ENCODE measurements around the gene ELSPBP1.

The ELSPBP1 gene

GRCh38 chr19:47996230-47996727 lies 1.8 kb downstream of the ELSPBP1 start:
- H3K27me3 ChIP-seq (ENCODE audit: insufficient read depth, low read depth, severe bottlenecking) = no peaks in the 10 kb centered on the region
- no peak for DNase-seq
- H3K4me3 ChIP-seq (ENCODE audit: low read depth, low read length) = no peak overlapping the region
- peaks cover 10% of the 10 kb centered on the region for H3K9me3 ChIP-seq (ENCODE audit: severe bottlenecking)
- H3K36me3 ChIP-seq = no peaks in the 10 kb centered on the region
- no peak overlapping the region for H3K27ac ChIP-seq
- TF ChIP-seq CTCF (IDR thresholded peaks at IDR 0.05; ENCODE audit: low read depth, low read length) = no peak

- no peak for DNase-seq
- TF ChIP-seq CTCF (IDR thresholded peaks at IDR 0.05; ENCODE audit: low read depth, low read length) = no peak
Observed at GRCh38 chr19:47998800-47999199, 4.4 kb downstream of the ELSPBP1 start.

GRCh38 chr19:48000846-48001245 lies 6.4 kb downstream of the ELSPBP1 start:
- Histone ChIP-seq H3K4me3 (ENCODE audit: low read depth, low read length) (no peak overlapping the region), H3K9me3 (ENCODE audit: severe bottlenecking) (peaks cover 10% of the 10 kb centered on the region), H3K36me3 (no peaks in the 10 kb centered on the region), H3K27ac (no peak overlapping the region), H3K27me3 (ENCODE audit: insufficient read depth, low read depth, severe bottlenecking) (no peaks in the 10 kb centered on the region)
- TF ChIP-seq CTCF (IDR thresholded peaks at IDR 0.05; ENCODE audit: low read depth, low read length) = no peak
- no peak for DNase-seq

More at GRCh38 chr19:47998800-47999199, 4.4 kb downstream of the ELSPBP1 start:
- H3K27ac ChIP-seq = no peak overlapping the region
- peaks cover 10% of the 10 kb centered on the region for H3K9me3 ChIP-seq (ENCODE audit: severe bottlenecking)
- H3K36me3 ChIP-seq = no peaks in the 10 kb centered on the region
- no peaks in the 10 kb centered on the region for H3K27me3 ChIP-seq (ENCODE audit: insufficient read depth, low read depth, severe bottlenecking)
- no peak overlapping the region for H3K4me3 ChIP-seq (ENCODE audit: low read depth, low read length)

- peak overlapping the region; percentile 72 for H3K27ac ChIP-seq
- no peaks in the 10 kb centered on the region for H3K27me3 ChIP-seq (ENCODE audit: insufficient read depth, low read depth, severe bottlenecking)
- DNase-seq = peak; percentile 52
- no peak for TF ChIP-seq CTCF (IDR thresholded peaks at IDR 0.05; ENCODE audit: low read depth, low read length)
- H3K4me3 ChIP-seq (ENCODE audit: low read depth, low read length) = no peak overlapping the region
- no peaks in the 10 kb centered on the region for H3K36me3 ChIP-seq
- peaks cover 7% of the 10 kb centered on the region for H3K9me3 ChIP-seq (ENCODE audit: severe bottlenecking)
Observed at GRCh38 chr19:48004236-48004635, 9.8 kb downstream of the ELSPBP1 start.

GRCh38 chr19:48006762-48007161 lies 12.3 kb downstream of the ELSPBP1 start:
- Histone ChIP-seq H3K4me3 (ENCODE audit: low read depth, low read length) (no peak overlapping the region), H3K27ac (no peak overlapping the region), H3K27me3 (ENCODE audit: insufficient read depth, low read depth, severe bottlenecking) (no peaks in the 10 kb centered on the region), H3K9me3 (ENCODE audit: severe bottlenecking) (peaks cover 6% of the 10 kb centered on the region), H3K36me3 (no peaks in the 10 kb centered on the region)
- TF ChIP-seq CTCF (IDR thresholded peaks at IDR 0.05; ENCODE audit: low read depth, low read length) = peak; percentile 27; the same call in 1 of the 2 replicates
- no peak for DNase-seq

All from WERI-Rb-1 (cell line).